GM18870 (cell line): ENCODE measurements around the gene TOB2.
"Not testable (repeated sequence)": the region's sequence is repeated elsewhere in the genome, so short reads cannot be mapped to it uniquely, and the experiment has no call there.

Source experiments
- ATAC-seq: cut with Tn5 transposase; IDR thresholded peaks from one replicate; pipeline ENCODE4 v1.9.1; 2021; ENCODE audit warnings: moderate library complexity; ENCODE audit not compliant: unreplicated experiment

The TOB2 gene

GRCh38 chr22:41468381-41469217, 22.0 kb upstream of the TOB2 start, which contains the start of the genes ACO2 and PHF5A:
Gene ACO2 (plus strand): TSS chr22:41469117. CDS start chr22:41469147, 30 bp downstream.
Gene PHF5A (minus strand): TSS chr22:41468692. CDS start chr22:41468653, 39 bp downstream.
- peak; percentile 77 for ATAC-seq

GRCh38 chr22:41461901-41462300, 15.3 kb upstream of the TOB2 start:
- no peak for ATAC-seq

- ATAC-seq, result not testable (repeated sequence)
Observed at GRCh38 chr22:41460071-41460470, 13.5 kb upstream of the TOB2 start.

- ATAC-seq, result no peak
Observed at GRCh38 chr22:41459431-41459830, 12.8 kb upstream of the TOB2 start.

DNA sequence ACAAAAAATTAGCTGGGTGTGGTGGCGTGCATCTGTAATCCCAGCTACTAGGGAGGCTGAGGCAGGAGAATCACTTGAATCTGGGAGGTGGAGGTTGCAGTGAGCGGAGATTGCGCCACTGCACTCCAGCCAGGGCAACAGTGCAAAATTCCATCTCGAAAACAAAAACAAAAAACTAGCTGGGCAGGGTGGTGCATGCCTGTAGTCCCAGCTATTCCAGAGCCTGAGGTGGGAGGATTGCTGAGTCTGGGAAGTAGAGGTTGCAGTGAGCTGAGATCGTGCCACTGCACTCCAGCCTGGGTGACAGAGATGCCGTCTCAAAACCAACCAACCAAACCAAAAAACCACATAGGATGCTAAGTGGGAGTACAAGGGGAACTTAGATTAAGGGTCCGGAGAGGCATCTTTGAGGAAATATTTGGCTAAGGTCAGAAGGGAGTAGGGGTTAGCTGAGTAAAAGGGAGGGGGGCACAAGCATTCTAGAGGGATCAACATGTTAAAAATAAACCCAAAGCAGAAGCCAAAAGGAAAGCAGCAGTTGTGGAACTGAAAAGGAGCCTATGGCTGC, 11.6 kb upstream of the TOB2 start:
- ATAC-seq, result no peak

DNA sequence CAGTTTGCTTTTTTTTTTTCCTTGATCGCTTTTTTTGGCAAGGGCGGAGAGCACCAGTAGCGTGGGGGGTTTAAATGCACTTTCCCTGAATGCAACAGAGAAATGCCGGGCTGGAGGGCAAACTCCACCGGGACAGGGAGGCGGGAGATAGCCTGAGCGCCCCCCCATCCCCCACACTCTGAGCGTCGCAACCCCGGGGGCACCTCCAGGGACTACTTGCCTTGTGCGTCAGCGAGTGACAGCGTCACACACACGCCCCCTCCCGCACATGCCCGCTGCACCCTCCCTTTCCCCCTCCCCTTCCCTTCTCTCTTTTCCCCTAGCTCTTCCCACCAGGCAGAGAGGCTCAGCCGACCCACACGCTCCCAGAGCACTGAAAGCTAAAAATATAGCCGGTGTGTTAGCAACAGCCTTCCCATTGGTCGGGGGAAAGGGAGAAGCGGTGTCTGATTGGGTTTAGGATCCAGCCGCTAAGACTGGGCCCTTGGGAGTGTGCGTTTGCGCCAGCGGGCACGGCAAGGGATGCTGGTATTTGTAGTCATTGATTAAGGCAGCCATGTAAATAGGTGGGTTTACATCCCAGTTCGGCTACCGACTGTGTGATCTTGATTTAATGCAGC, 1.7 kb upstream of the TOB2 start:
- peak; percentile 50 for ATAC-seq

DNA sequence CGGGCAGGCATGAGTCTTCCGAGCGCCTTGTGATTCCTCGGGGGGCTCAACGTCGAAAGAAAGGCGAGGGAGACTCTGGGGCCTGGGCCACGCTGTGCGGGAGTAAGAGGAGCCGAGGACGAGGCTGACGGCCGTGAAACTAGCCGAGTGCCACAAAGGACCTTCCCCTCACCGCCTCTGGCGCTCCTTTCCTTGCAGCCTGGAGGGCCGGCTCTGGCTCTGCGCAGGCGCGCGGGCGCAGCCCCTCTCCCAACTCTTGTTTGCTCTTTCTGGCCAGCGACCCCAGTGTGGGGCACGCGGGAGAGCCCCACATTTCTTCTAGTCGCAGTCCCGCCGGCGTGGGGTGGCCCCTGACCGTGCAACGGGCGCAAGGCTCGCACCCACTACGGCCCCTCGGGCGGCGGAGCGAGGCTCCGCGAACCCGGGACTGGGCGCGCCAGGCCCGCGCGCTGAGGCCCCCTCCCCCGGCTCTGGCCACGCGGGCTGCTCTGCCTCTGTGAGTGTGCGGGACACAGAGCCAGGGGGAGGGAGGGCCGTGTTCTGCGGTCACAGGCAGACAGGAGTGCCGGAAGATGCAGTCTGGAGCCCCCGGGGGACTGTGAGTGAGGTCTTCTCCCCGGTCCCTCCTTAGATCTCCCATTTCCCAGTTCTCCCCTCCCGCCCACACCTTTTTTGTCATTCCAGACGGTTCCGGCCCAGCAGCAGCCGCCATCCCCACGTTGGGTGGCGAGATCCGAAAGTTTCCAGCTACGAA, 1.0 kb upstream of the TOB2 start:
- ATAC-seq, result no peak

- ATAC-seq, result no peak
Observed at GRCh38 chr22:41446057-41446501, 522 bp downstream of the TOB2 start.

- ATAC-seq, result no peak
Observed at GRCh38 chr22:41445129-41446056, 1.2 kb downstream of the TOB2 start.

- ATAC-seq, result peak; percentile 57
Observed at GRCh38 chr22:41444360-41445128, 2.1 kb downstream of the TOB2 start.

- ATAC-seq, result no peak
Observed at GRCh38 chr22:41442240-41442792, 4.3 kb downstream of the TOB2 start.

DNA sequence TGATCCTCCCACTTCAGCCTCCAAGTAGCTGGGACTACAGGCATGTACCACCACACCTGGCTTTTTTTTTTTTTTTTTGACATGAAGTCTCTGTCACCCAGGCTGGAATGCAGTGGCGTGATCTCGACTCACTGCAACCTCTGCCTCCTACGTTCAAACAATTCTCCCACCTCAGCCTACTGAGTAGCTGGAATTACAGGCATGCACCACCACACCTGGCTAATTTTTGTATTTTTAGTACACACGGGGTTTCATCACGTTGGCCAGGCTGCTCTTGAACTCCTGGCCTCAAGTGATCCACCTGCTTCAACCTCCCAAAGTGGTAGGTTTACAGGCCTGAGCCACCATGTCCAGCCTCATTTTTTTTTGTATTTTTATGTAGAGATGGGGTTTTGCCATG, 6.1 kb downstream of the TOB2 start:
- ATAC-seq, result not testable (repeated sequence)

DNA sequence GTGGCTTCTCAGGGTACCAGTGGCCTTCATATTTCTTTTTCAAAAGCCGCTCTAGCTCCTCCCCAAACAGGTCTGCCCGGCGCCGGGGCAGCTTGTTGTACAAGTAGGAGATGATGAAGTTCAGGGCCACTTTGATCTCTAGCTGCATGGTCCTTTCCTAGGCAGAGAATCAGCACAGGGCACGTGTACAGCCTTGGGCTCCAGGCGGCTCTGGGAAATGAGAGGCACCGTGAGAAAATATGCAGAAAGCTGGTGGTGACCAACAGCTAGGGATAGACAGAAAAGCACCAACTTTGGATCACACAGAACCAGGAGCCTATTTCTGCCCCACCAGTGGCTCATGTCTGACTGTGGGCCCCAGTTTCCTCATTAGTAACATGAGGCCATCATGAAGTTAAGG, 9.4 kb downstream of the TOB2 start:
- no peak for ATAC-seq

- no peak for ATAC-seq
Observed at GRCh38 chr22:41436322-41437113, 10.1 kb downstream of the TOB2 start.

DNA sequence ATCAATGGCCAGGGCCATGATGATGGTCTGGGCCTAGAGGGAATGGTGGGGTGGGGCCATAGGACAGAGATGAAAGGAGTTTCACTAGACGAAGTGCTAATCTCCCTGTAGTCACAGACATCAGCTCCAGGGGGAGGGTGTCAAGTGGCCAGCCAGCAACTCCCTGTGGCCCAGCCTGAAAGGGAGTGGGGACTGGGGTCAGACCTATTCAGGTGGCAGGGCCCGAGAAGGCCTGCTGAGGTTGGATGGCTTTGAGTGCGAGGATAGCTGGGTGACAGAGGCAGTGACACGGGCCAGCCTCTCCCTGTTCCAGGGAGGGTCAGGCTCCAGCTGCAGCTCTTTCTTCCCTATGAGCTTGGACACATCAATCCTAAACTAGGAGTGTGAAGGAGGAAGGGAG, 11.0 kb downstream of the TOB2 start:
- ATAC-seq, result no peak

- not testable (repeated sequence) for ATAC-seq
Observed at GRCh38 chr22:41434361-41435003, 12.1 kb downstream of the TOB2 start.

GRCh38 chr22:41433480-41433879, 13.1 kb downstream of the TOB2 start:
- ATAC-seq, result not testable (repeated sequence)

DNA sequence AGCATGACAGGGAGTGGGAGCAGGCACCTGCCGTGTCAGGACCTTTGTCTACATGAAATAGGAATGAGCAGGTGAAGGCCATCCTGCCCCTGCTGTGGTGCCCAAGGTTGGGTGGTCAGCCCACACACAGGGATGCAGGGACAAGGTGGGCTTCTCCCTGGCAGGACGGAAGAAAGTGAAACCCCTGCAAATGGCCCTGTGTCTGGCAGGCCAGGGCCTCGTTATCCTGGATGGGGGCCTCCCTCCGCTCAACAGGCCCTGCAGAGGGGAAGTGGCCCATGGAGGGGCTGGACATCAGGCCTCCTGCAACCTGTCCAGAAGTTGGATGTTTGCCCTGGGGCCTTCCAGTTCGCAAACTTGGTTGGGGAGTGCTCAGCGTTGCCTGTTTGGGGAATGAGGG, 14.9 kb downstream of the TOB2 start:
- ATAC-seq, result no peak
